ENCODE data around the gene MYH11. TPM values are rescaled to one million over a fixed set of nuclear protein-coding genes. Genes with fewer than 3 reads are reported as not detected.

Gene MYH11
- polyA plus RNA-seq, 1 donor from 2014 or later = not detected

DNA sequence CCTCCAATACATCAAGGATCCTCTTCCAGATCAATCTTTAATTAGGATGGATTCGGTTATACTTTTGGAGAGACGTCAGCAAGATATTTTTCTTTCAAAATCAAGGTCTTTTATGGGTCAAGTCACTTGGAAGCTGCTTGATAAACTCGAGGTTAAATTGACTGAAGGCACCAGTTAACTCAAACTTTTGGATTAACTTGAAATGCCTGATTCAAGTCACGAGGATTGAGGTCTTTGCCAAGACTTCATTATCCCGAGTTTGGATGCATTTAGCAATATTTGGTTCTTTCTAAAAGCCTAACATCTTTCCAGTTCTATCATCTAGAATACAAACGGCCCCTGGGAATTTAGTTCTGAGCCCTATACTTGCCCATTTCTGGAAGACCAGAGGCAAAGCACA, 82.9 kb downstream of the MYH11 start:
- TF ChIP-seq MXI1 (conservative IDR thresholded peaks at IDR 0.05; ENCODE audit: poor library complexity, severe bottlenecking) = no peak
- TF ChIP-seq, protein P1, sequence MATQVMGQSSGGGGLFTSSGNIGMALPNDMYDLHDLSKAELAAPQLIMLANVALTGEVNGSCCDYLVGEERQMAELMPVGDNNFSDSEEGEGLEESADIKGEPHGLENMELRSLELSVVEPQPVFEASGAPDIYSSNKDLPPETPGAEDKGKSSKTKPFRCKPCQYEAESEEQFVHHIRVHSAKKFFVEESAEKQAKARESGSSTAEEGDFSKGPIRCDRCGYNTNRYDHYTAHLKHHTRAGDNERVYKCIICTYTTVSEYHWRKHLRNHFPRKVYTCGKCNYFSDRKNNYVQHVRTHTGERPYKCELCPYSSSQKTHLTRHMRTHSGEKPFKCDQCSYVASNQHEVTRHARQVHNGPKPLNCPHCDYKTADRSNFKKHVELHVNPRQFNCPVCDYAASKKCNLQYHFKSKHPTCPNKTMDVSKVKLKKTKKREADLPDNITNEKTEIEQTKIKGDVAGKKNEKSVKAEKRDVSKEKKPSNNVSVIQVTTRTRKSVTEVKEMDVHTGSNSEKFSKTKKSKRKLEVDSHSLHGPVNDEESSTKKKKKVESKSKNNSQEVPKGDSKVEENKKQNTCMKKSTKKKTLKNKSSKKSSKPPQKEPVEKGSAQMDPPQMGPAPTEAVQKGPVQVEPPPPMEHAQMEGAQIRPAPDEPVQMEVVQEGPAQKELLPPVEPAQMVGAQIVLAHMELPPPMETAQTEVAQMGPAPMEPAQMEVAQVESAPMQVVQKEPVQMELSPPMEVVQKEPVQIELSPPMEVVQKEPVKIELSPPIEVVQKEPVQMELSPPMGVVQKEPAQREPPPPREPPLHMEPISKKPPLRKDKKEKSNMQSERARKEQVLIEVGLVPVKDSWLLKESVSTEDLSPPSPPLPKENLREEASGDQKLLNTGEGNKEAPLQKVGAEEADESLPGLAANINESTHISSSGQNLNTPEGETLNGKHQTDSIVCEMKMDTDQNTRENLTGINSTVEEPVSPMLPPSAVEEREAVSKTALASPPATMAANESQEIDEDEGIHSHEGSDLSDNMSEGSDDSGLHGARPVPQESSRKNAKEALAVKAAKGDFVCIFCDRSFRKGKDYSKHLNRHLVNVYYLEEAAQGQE (IDR thresholded peaks at IDR 0.05; ENCODE audit: borderline replicate concordance) = no peak
- no peak for TF ChIP-seq EZH2 (IDR thresholded peaks at IDR 0.05; ENCODE audit: borderline replicate concordance, insufficient read depth, low read length, poor library complexity, severe bottlenecking)
- no peak for TF ChIP-seq EP300 (conservative IDR thresholded peaks at IDR 0.05; ENCODE audit: poor library complexity, severe bottlenecking)
- TF ChIP-seq POLR2AphosphoS5 (IDR thresholded peaks at IDR 0.05) = no peak
- no peak for TF ChIP-seq TAF1 (IDR thresholded peaks at IDR 0.05; ENCODE audit: low read depth)
- TF ChIP-seq, protein P2, sequence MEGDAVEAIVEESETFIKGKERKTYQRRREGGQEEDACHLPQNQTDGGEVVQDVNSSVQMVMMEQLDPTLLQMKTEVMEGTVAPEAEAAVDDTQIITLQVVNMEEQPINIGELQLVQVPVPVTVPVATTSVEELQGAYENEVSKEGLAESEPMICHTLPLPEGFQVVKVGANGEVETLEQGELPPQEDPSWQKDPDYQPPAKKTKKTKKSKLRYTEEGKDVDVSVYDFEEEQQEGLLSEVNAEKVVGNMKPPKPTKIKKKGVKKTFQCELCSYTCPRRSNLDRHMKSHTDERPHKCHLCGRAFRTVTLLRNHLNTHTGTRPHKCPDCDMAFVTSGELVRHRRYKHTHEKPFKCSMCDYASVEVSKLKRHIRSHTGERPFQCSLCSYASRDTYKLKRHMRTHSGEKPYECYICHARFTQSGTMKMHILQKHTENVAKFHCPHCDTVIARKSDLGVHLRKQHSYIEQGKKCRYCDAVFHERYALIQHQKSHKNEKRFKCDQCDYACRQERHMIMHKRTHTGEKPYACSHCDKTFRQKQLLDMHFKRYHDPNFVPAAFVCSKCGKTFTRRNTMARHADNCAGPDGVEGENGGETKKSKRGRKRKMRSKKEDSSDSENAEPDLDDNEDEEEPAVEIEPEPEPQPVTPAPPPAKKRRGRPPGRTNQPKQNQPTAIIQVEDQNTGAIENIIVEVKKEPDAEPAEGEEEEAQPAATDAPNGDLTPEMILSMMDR (IDR thresholded peaks at IDR 0.05; ENCODE audit: poor library complexity, severe bottlenecking) = no peak
- TF ChIP-seq RAD21 (conservative IDR thresholded peaks at IDR 0.05) = no peak
- no peak for TF ChIP-seq SMC3 (conservative IDR thresholded peaks at IDR 0.05; ENCODE audit: poor library complexity)
- Histone ChIP-seq H3K9ac (ENCODE audit: low read length) (no peak overlapping the region), H3K79me2 (replicated peaks; ENCODE audit: insufficient read depth, low read length) (no peaks in the 10 kb centered on the region), H3K4me2 (ENCODE audit: low read length) (no peak overlapping the region), H3K27ac (ENCODE audit: low read length) (no peak overlapping the region), H3K9me3 (ENCODE audit: low read length) (no peaks in the 10 kb centered on the region), H2AFZ (ENCODE audit: low read depth, low read length) (no peak overlapping the region), H3K36me3 (ENCODE audit: insufficient read depth, low read length) (no peaks in the 10 kb centered on the region), H3K27me3 (ENCODE audit: insufficient read depth, low read depth, low read length) (no peaks in the 10 kb centered on the region), H3F3A (ENCODE audit: insufficient read depth, low read length, poor library complexity, severe bottlenecking) (no peaks in the 10 kb centered on the region), H4K20me1 (ENCODE audit: insufficient read depth) (no peaks in the 10 kb centered on the region), H3K9me2 (ENCODE audit: insufficient read depth, low read length) (no peaks in the 10 kb centered on the region), H3K4me3 (ENCODE audit: low read length) (no peak overlapping the region)

DNA sequence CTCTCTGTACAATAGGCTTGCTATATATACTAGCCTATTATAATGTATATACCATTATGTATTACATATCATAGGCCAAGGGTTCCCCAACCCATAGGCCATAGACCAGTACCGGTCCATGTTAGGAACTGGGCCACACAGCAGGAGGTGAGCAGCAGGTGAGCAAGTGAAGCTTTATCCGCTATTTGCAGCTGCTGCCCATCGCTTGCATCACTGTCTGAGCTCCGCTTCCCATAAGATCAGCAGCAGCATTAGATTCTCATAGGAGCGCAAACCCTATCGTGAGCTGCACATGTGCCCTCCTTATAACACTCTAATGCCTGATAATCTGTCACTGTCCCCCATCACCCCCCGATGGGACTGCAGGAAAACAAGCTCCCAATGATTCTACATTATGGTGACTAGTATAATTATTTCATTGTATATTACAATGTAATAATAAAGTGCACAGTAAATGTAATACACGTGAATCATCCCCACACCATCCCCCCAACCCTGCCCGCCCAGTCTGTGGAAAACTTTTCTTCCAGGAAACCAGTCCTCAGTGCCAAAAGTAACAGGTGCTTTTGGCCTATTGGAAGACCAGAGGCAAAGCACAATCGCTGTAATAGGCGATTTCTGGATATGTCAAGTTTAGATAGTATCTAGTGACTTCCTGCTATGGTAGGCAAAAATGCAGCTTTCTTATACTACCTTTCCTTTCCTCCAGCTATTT, 84.1 kb downstream of the MYH11 start:
- H3K27ac ChIP-seq (ENCODE audit: low read length) = no peak overlapping the region
- H3K4me3 ChIP-seq (ENCODE audit: low read length) = no peak overlapping the region
- H3K4me2 ChIP-seq (ENCODE audit: low read length) = no peak overlapping the region
- H3K9me3 ChIP-seq (ENCODE audit: low read length) = no peaks in the 10 kb centered on the region
- H3K79me2 ChIP-seq (replicated peaks; ENCODE audit: insufficient read depth, low read length) = no peaks in the 10 kb centered on the region
- no peaks in the 10 kb centered on the region for H3K36me3 ChIP-seq (ENCODE audit: insufficient read depth, low read length)
- no peaks in the 10 kb centered on the region for H4K20me1 ChIP-seq (ENCODE audit: insufficient read depth)
- H3F3A ChIP-seq (ENCODE audit: insufficient read depth, low read length, poor library complexity, severe bottlenecking) = no peaks in the 10 kb centered on the region
- H3K27me3 ChIP-seq (ENCODE audit: insufficient read depth, low read depth, low read length) = no peaks in the 10 kb centered on the region
- H3K9ac ChIP-seq (ENCODE audit: low read length) = no peak overlapping the region
- H2AFZ ChIP-seq (ENCODE audit: low read depth, low read length) = no peak overlapping the region
- H3K9me2 ChIP-seq (ENCODE audit: insufficient read depth, low read length) = no peaks in the 10 kb centered on the region
- TF ChIP-seq POLR2AphosphoS5 (IDR thresholded peaks at IDR 0.05) (no peak), RAD21 (conservative IDR thresholded peaks at IDR 0.05) (no peak), EZH2 (IDR thresholded peaks at IDR 0.05; ENCODE audit: borderline replicate concordance, insufficient read depth, low read length, poor library complexity, severe bottlenecking) (no peak), SMC3 (conservative IDR thresholded peaks at IDR 0.05; ENCODE audit: poor library complexity) (no peak), MXI1 (conservative IDR thresholded peaks at IDR 0.05; ENCODE audit: poor library complexity, severe bottlenecking) (no peak), EP300 (conservative IDR thresholded peaks at IDR 0.05; ENCODE audit: poor library complexity, severe bottlenecking) (no peak)

All from neural cell (in vitro differentiated cells).